Prostate gland (tissue), 2 donors: ENCODE measurements around the gene AMIGO1. TPM values are rescaled to one million over a fixed set of nuclear protein-coding genes. Genes with fewer than 3 reads are reported as not detected.

ENCODE experiments used
- DNase-seq: peaks from one replicate; pipeline ENCODE4 v3.0.0-alpha.2; 2019; ENCODE audit warnings: low spot score
- H3K27ac ChIP-seq, 2 donors: fragments of 200-600 bp; sonication (generic); 2 replicates each; pipeline ENCODE4 v1.5.1; 2017 to 2019
- H3K27me3 ChIP-seq: fragments of 200-600 bp; sonication (generic); replicated peaks from 2 replicates; pipeline ENCODE4 v1.5.1; 2019; ENCODE audit not compliant: insufficient read depth
- H3K36me3 ChIP-seq, 2 donors: fragments of 200-600 bp; sonication (generic); 1 replicate in 1 of 2; 2 replicates in 1 of 2; pipeline versions ENCODE4 v1.5.1 to v1.8.1; 2017 to 2019
- H3K4me1 ChIP-seq: fragments of 200-600 bp; sonication (generic); replicated peaks from 2 replicates; pipeline ENCODE4 v1.5.1; 2019
- H3K4me3 ChIP-seq, 2 donors: fragments of 200-600 bp; sonication (generic); 2 replicates each; pipeline ENCODE4 v1.5.1; 2017 to 2019
- H3K9me3 ChIP-seq: fragments of 200-600 bp; sonication (generic); 2 replicates; pipeline ENCODE4 v1.5.1; 2017
- CTCF ChIP-seq, 4 experiments: fragments of 200-600 bp in 2 of 4; fragments of 450-650 bp in 2 of 4; sonication (generic) in 2 of 4; IDR thresholded peaks; 1 replicate in 3 of 4; 2 replicates in 1 of 4; pipeline ENCODE4 v1.5.1; 2016 to 2019; ENCODE audit warnings: antibody characterized with exemption in 4 of 4, mild to moderate bottlenecking in 2 of 4, moderate library complexity in 2 of 4
- POLR2A ChIP-seq: fragments of 450-650 bp; IDR thresholded peaks from one replicate; pipeline ENCODE4 v1.6.1; 2016; ENCODE audit warnings: antibody characterized with exemption, mild to moderate bottlenecking
- POLR2AphosphoS5 ChIP-seq: sonication (generic); formaldehyde crosslinking; IDR thresholded peaks from one replicate; pipeline ENCODE4 v1.6.1; 2017; ENCODE audit warnings: antibody characterized with exemption
- WGBS: methylation state at CpG from one replicate; pipeline ENCODE4 v1.1.5; 2018; 5-methylcytosine and 5-hydroxymethylcytosine counted together
- intact Hi-C: fragments of 100-400 bp; cut with DNase I; formaldehyde crosslinking; loops from one replicate; pipeline ENCODE4 v1.14.2; 2022
- total RNA-seq, 2 donors: library from RNA; depleted of rRNA; stranded (reverse); fragments of >200 nt; gene quantifications; one replicate each; pipeline ENCODE4 v1.1.0, GENCODE V29; 2016

The AMIGO1 gene
- total RNA-seq, 2 donors from 2014 or later = 9.5 to 13.2 TPM

DNA sequence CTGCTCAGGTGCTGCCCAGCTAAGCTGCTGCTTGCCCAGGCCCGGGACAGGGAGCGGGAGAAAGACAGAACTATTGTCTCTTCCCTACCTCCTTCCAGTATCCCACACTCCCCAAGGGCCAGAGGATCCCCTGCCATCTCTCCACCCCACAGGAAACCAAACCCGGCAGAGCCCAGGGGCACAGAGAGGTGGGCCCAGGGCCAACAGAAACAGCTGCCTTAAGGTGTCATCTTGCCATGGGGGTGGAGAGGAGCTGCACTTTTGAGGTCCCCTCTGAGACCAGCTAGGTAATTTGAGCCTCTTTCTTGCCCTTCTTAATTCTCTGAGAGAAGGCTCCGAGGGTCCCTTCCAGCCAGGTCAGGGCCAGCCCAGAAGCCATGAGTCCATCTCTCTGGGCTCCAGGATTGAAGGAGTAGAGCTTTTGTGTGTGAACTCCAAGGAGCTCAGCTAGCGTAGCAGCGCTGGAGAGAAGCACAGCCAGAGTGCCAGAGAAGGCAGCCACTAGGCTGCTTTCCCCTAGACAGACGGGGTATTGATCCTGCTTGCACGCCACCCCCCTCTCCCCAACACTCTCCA, 20.4 kb upstream of the AMIGO1 start:
- no peak overlapping the region for H3K4me3 ChIP-seq
- H3K36me3 ChIP-seq = no peaks in the 10 kb centered on the region
- H3K27me3 ChIP-seq = no peaks in the 10 kb centered on the region
- H3K9me3 ChIP-seq = no peaks in the 10 kb centered on the region
- 50% methylated on average over 8 of the region's 8 CpGs for WGBS
- no peaks in the 10 kb centered on the region for H3K4me1 ChIP-seq
- DNase-seq = no peak
- H3K27ac ChIP-seq = no peak overlapping the region
- no peak for TF ChIP-seq POLR2AphosphoS5
- no peak for TF ChIP-seq CTCF (IDR thresholded peaks at IDR 0.05)
- TF ChIP-seq POLR2A = no peak
- intact Hi-C loops = loop anchor here (10.0 kb wide), 1 partner anchor 105 kb away; the partner anchor contains the start of gene PSMA5

- no peak for DNase-seq
- Histone ChIP-seq H3K27me3 (no peaks in the 10 kb centered on the region), H3K27ac (no peak overlapping the region), H3K4me1 (no peaks in the 10 kb centered on the region), H3K4me3 (no peak overlapping the region), H3K36me3 (no peaks in the 10 kb centered on the region), H3K9me3 (no peaks in the 10 kb centered on the region)
- 90% methylated on average over 3 of the region's 3 CpGs for WGBS
- intact Hi-C loops = no loop called here
- TF ChIP-seq CTCF (IDR thresholded peaks at IDR 0.05) (no peak), POLR2AphosphoS5 (no peak), POLR2A (no peak)
Measured at GRCh38 chr1:109528712-109529111, 19.2 kb upstream of the AMIGO1 start.

DNA sequence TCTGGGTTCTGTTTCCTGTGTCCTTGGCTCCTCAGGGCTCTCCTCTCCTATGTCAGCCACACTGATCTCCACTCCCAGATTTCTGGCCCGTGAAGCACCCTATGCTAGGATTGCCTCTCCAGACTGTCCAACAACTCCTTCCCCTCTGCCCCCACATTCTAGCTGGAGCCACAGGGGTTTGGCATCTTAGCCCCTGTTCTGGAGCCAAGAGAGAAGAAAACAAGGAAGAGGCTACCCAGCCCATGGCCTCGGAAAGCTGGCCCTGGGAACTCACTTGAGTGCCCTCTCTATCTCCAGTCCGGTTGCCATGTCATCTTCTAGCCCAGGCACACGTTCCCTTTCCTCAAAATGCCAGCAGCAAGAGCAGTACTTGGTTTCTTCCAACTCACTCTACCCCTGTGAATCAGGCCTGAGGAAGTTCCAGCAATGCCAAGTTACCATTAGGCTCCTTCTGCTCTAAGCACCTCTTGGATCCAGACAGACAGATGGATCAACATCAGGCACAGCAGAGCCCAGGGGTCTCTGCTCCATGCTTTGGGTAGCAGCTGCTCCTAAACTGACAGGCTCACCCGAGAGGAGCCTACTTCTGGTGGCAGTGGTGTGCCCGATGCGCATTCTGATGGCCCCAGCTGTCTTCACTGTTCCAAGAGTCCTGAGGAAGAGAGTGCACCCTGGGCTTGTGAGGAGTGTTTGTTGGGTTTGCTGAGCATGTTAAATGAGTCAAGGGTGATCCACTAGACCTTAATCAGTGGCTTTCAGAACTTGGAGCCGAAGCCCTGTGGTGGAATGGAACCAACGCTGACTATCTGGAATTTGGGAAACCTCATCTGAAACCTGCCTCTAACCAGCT, 18.5 kb upstream of the AMIGO1 start:
- Histone ChIP-seq H3K36me3 (no peaks in the 10 kb centered on the region), H3K27me3 (no peaks in the 10 kb centered on the region), H3K27ac (no peak overlapping the region), H3K4me1 (no peaks in the 10 kb centered on the region), H3K9me3 (no peaks in the 10 kb centered on the region), H3K4me3 (no peak overlapping the region)
- no peak for DNase-seq
- intact Hi-C loops = no loop called here
- no peak for TF ChIP-seq CTCF (IDR thresholded peaks at IDR 0.05)
- TF ChIP-seq POLR2A = no peak
- TF ChIP-seq POLR2AphosphoS5 = no peak
- WGBS = 92% methylated on average over 9 of the region's 9 CpGs

DNA sequence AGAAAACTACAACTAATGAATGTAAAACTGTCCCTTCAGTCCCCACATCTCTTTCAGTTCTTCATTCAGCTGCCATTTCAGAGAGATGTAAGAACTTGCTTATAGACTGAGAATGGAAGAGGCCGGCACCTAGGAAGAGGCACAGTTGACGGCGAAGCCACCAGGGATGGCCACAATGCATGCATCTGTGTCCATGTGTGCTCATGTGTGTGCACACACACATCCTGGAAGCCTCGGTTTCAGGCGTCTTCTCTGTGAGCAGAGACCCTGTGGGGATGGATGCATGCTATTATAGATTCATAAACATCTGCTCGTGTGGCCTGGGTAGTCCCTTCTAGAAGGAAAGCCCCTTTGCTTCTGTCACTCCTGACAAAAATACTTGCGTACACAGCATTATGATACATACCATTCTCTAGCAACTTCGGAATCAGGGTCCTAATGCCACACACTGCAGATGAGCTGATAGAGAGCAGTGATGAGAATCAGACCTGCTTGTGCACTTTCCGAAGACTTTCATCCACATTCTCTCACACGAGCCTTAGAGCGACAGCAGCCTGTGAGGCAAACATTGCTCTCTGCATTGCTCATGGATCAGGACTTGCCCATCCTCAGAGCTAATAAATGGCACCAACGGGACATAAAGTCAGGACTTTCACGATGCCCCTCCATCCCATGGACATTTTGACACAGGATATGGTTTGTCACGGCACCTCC, 17.7 kb upstream of the AMIGO1 start:
- TF ChIP-seq CTCF (IDR thresholded peaks at IDR 0.05) (no peak), POLR2AphosphoS5 (no peak), POLR2A (no peak)
- 69% methylated on average over 14 of the region's 14 CpGs for WGBS
- H3K27ac ChIP-seq = no peak overlapping the region
- no peaks in the 10 kb centered on the region for H3K36me3 ChIP-seq
- no peak overlapping the region for H3K4me3 ChIP-seq
- no peak for DNase-seq
- no peaks in the 10 kb centered on the region for H3K9me3 ChIP-seq
- H3K27me3 ChIP-seq = no peaks in the 10 kb centered on the region
- no peaks in the 10 kb centered on the region for H3K4me1 ChIP-seq
- intact Hi-C loops = no loop called here
